Activated CD4-positive, alpha-beta memory T cell treated with anti-CD3 and anti-CD28 coated beads, Interleukin-2, amount 10 ng/mL, durations not matched to agents 7 days and 5 days (primary cell): Measurements from ENCODE around the gene RPL9. TPM values are rescaled to one million over a fixed set of nuclear protein-coding genes. Genes with fewer than 3 reads are reported as not detected.
"Not testable (repeated sequence)": the region's sequence is repeated elsewhere in the genome, so short reads cannot be mapped to it uniquely, and the experiment has no call there.

Experiments used
- CTCF ChIA-PET: fragments of 350-600 bp; sonication (Branson Sonifier 250); formaldehyde crosslinking; loops from one replicate; lab custom pipeline; 2021; ENCODE audit warnings: antibody characterized with exemption, inconsistent platforms; lab: Charles Lee
- POLR2A ChIA-PET: fragments of 350-600 bp; sonication (Branson Sonifier 250); formaldehyde crosslinking; loops from one replicate; lab custom pipeline; 2021; ENCODE audit warnings: antibody characterized with exemption; lab: Charles Lee
- DNase-seq: peaks from one replicate; pipeline ENCODE4 v3.0.0-alpha.2; 2020
- H3K27ac Mint-ChIP-seq: one replicate; pipeline ENCODE4 v1.8.0; 2021; ENCODE audit warnings: mild to moderate bottlenecking, mixed read lengths
- H3K27me3 Mint-ChIP-seq: one replicate; pipeline ENCODE4 v1.8.0; 2021; ENCODE audit warnings: mixed read lengths
- H3K36me3 Mint-ChIP-seq: one replicate; pipeline ENCODE4 v1.8.0; 2021; ENCODE audit warnings: low read depth, mixed read lengths
- H3K4me1 Mint-ChIP-seq: one replicate; pipeline ENCODE4 v1.8.0; 2021; ENCODE audit warnings: mixed read lengths
- H3K4me3 Mint-ChIP-seq: one replicate; pipeline ENCODE4 v1.8.0; 2021; ENCODE audit warnings: mild to moderate bottlenecking, mixed read lengths
- H3K9me3 Mint-ChIP-seq: one replicate; pipeline ENCODE4 v1.8.0; 2021; ENCODE audit warnings: mixed read lengths
- total RNA-seq, 2 experiments: library from RNA; stranded (reverse); gene quantifications; one replicate each; pipeline ENCODE4 v1.2.3, GENCODE V29; 2021

RPL9 gene
- total RNA-seq, 2 experiments from 2014 or later, result 891 to 916 TPM

GRCh38 chr4:39433878-39434492, 24.7 kb downstream of the RPL9 start:
- CTCF ChIA-PET, result interaction anchor here (1.2 kb wide), 1 partner anchor 26 kb away, joined by 4 read pairs; no protein-coding TSS in a partner anchor
- POLR2A ChIA-PET, result no interaction called here
- H3K4me3 Mint-ChIP-seq, result no peak overlapping the region
- no peaks in the 10 kb centered on the region for H3K9me3 Mint-ChIP-seq
- no peaks in the 10 kb centered on the region for H3K36me3 Mint-ChIP-seq
- no peak for DNase-seq
- no peaks in the 10 kb centered on the region for H3K4me1 Mint-ChIP-seq
- H3K27ac Mint-ChIP-seq, result no peak overlapping the region
- peaks cover 17% of the 10 kb centered on the region for H3K27me3 Mint-ChIP-seq

- Mint-ChIP-seq H3K27me3 (peaks cover 1% of the 10 kb centered on the region), H3K27ac (no peak overlapping the region), H3K36me3 (no peaks in the 10 kb centered on the region), H3K9me3 (no peaks in the 10 kb centered on the region), H3K4me3 (no peak overlapping the region), H3K4me1 (no peaks in the 10 kb centered on the region)
- no peak for DNase-seq
- POLR2A ChIA-PET, result no interaction called here
- CTCF ChIA-PET, result interaction anchor here (0.7 to 1.0 kb wide), 2 partner anchors 25 to 81 kb away, joined by 3 to 4 read pairs; no protein-coding TSS in a partner anchor
Observed at GRCh38 chr4:39429476-39430334, 29.0 kb downstream of the RPL9 start.

- H3K4me3 Mint-ChIP-seq, result no peak overlapping the region
- POLR2A ChIA-PET, result no interaction called here
Observed at GRCh38 chr4:39427520-39428114, 31.1 kb downstream of the RPL9 start.

GRCh38 chr4:39426728-39427127, 32.0 kb downstream of the RPL9 start:
- no peaks in the 10 kb centered on the region for H3K4me1 Mint-ChIP-seq
- CTCF ChIA-PET, result interaction anchor here (0.7 kb wide), 1 partner anchor 917 kb away, joined by 3 read pairs; no protein-coding TSS in a partner anchor
- POLR2A ChIA-PET, result no interaction called here
- peaks cover 1% of the 10 kb centered on the region for H3K27me3 Mint-ChIP-seq
- no peaks in the 10 kb centered on the region for H3K36me3 Mint-ChIP-seq
- no peak for DNase-seq
- no peak overlapping the region for H3K27ac Mint-ChIP-seq
- H3K4me3 Mint-ChIP-seq, result no peak overlapping the region
- no peaks in the 10 kb centered on the region for H3K9me3 Mint-ChIP-seq

More at GRCh38 chr4:39427520-39428114, 31.1 kb downstream of the RPL9 start:
- peaks cover 1% of the 10 kb centered on the region for H3K27me3 Mint-ChIP-seq
- no peaks in the 10 kb centered on the region for H3K36me3 Mint-ChIP-seq
- no peaks in the 10 kb centered on the region for H3K9me3 Mint-ChIP-seq
- no peak for DNase-seq
- no peak overlapping the region for H3K27ac Mint-ChIP-seq
- H3K4me1 Mint-ChIP-seq, result no peaks in the 10 kb centered on the region
- CTCF ChIA-PET, result interaction anchor here (0.6 kb wide), 1 partner anchor 76 kb away, joined by 4 read pairs; no protein-coding TSS in a partner anchor

GRCh38 chr4:39425297-39425696, 33.4 kb downstream of the RPL9 start:
- CTCF ChIA-PET, H3K4me3 Mint-ChIP-seq, DNase-seq, H3K9me3 Mint-ChIP-seq, POLR2A ChIA-PET, H3K36me3 Mint-ChIP-seq, H3K27me3 Mint-ChIP-seq, H3K4me1 Mint-ChIP-seq, H3K27ac Mint-ChIP-seq: not testable (repeated sequence)

GRCh38 chr4:39422247-39422646, 36.5 kb downstream of the RPL9 start:
- Mint-ChIP-seq H3K27ac (no peak overlapping the region), H3K36me3 (no peaks in the 10 kb centered on the region), H3K4me3 (no peak overlapping the region), H3K9me3 (no peaks in the 10 kb centered on the region), H3K27me3 (peaks cover 3% of the 10 kb centered on the region), H3K4me1 (no peaks in the 10 kb centered on the region)
- no peak for DNase-seq
- POLR2A ChIA-PET, result no interaction called here
- CTCF ChIA-PET, result no interaction called here

GRCh38 chr4:39415678-39416283, 42.9 kb downstream of the RPL9 start:
- Mint-ChIP-seq H3K27ac (no peak overlapping the region), H3K4me1 (no peaks in the 10 kb centered on the region), H3K27me3 (peaks cover 5% of the 10 kb centered on the region), H3K36me3 (no peaks in the 10 kb centered on the region), H3K9me3 (no peaks in the 10 kb centered on the region), H3K4me3 (no peak overlapping the region)
- ChIA-PET CTCF (no interaction called here), POLR2A (no interaction called here)
- DNase-seq, result no peak

- H3K27me3 Mint-ChIP-seq, result peaks cover 10% of the 10 kb centered on the region
- H3K9me3 Mint-ChIP-seq, H3K27ac Mint-ChIP-seq, CTCF ChIA-PET, H3K4me3 Mint-ChIP-seq, DNase-seq, H3K4me1 Mint-ChIP-seq, POLR2A ChIA-PET, H3K36me3 Mint-ChIP-seq: not testable (repeated sequence)
Observed at GRCh38 chr4:39411561-39411960, 47.2 kb downstream of the RPL9 start.

- H3K4me3 Mint-ChIP-seq, result no peak overlapping the region
- H3K9me3 Mint-ChIP-seq, result no peaks in the 10 kb centered on the region
Observed at GRCh38 chr4:39410415-39410814, 48.3 kb downstream of the RPL9 start.

GRCh38 chr4:39407584-39407885, 51.2 kb downstream of the RPL9 start:
- no peaks in the 10 kb centered on the region for H3K4me1 Mint-ChIP-seq
- H3K27ac Mint-ChIP-seq, result no peak overlapping the region
- ChIA-PET CTCF (no interaction called here), POLR2A (interaction anchor here (0.5 to 1.3 kb wide), 3 partner anchors 41 to 577 kb away, joined by 3 read pairs; partner anchors contain the start of gene RFC1)
- no peak for DNase-seq
- H3K36me3 Mint-ChIP-seq, result no peaks in the 10 kb centered on the region
- H3K9me3 Mint-ChIP-seq, result no peaks in the 10 kb centered on the region
- H3K4me3 Mint-ChIP-seq, result no peak overlapping the region
- H3K27me3 Mint-ChIP-seq, result peaks cover 8% of the 10 kb centered on the region

More at GRCh38 chr4:39410415-39410814, 48.3 kb downstream of the RPL9 start:
- Mint-ChIP-seq H3K27ac (no peak overlapping the region), H3K4me1 (no peaks in the 10 kb centered on the region), H3K27me3 (peaks cover 8% of the 10 kb centered on the region), H3K36me3 (no peaks in the 10 kb centered on the region)
- no peak for DNase-seq
- ChIA-PET CTCF (interaction anchor here (1.4 kb wide), 1 partner anchor 509 kb away, joined by 3 read pairs; no protein-coding TSS in a partner anchor), POLR2A (no interaction called here)

- Mint-ChIP-seq H3K36me3 (no peaks in the 10 kb centered on the region), H3K4me3 (no peak within 1 kb of the TSS), H3K27ac (no peak within 1 kb of the TSS), H3K27me3 (peaks cover 8% of the 10 kb centered on the region), H3K9me3 (no peaks in the 10 kb centered on the region), H3K4me1 (no peaks in the 10 kb centered on the region)
- ChIA-PET POLR2A (interaction anchor here (0.5 to 1.3 kb wide), 3 partner anchors 40 to 577 kb away, joined by 3 read pairs; partner anchors contain the start of gene RFC1), CTCF (no interaction called here)
- no peak for DNase-seq
Observed at GRCh38 chr4:39406763-39407583, 51.7 kb downstream of the RPL9 start, which contains the start of gene KLB. Gene KLB (plus strand): TSS chr4:39406930. CDS start chr4:39406950, 20 bp downstream.
